Skin of body (tissue), 2 donors: ENCODE results near the gene ITGA1. TPM values are rescaled to one million over a fixed set of nuclear protein-coding genes. Genes with fewer than 3 reads are reported as not detected.

ENCODE experiments used
- DNase-seq: peaks from one replicate; lab custom pipeline; 2025; lab: John Stamatoyannopoulos, UW
- total RNA-seq: library from RNA; depleted of rRNA; stranded (reverse); fragments of >200 nt; gene quantifications from one replicate; pipeline ENCODE4 v1.2.3, GENCODE V29; 2014

Gene ITGA1
- total RNA-seq, 1 donor from 2014 or later: 23.3 TPM

- no peak for DNase-seq
These were observed 108.1 kb downstream of the ITGA1 start for GRCh38 chr5:52895572-52896413.

GRCh38 chr5:52896534-52897237 lies 109.0 kb downstream of the ITGA1 start:
- no peak for DNase-seq

GRCh38 chr5:52897238-52897614 lies 109.5 kb downstream of the ITGA1 start:
- DNase-seq: no peak

GRCh38 chr5:52898961-52899680 lies 111.4 kb downstream of the ITGA1 start:
- no peak for DNase-seq

GRCh38 chr5:52903142-52903541 lies 115.4 kb downstream of the ITGA1 start:
- DNase-seq: no peak

GRCh38 chr5:52906343-52906742 lies 118.6 kb downstream of the ITGA1 start:
- DNase-seq: no peak

- no peak for DNase-seq
These were observed 119.1 kb downstream of the ITGA1 start for GRCh38 chr5:52906845-52907244.

GRCh38 chr5:52909192-52909591 lies 121.5 kb downstream of the ITGA1 start:
- no peak for DNase-seq

GRCh38 chr5:52910071-52910470 lies 122.4 kb downstream of the ITGA1 start:
- no peak for DNase-seq

GRCh38 chr5:52915176-52915875 lies 127.6 kb downstream of the ITGA1 start:
- DNase-seq: peak; percentile 79

- DNase-seq: no peak
These were observed 133.2 kb downstream of the ITGA1 start for GRCh38 chr5:52920929-52921328.

GRCh38 chr5:52922384-52922783 lies 134.7 kb downstream of the ITGA1 start:
- no peak for DNase-seq

- no peak for DNase-seq
These were observed 136.7 kb downstream of the ITGA1 start for GRCh38 chr5:52924456-52924855.

- DNase-seq: no peak
These were observed 137.3 kb downstream of the ITGA1 start for GRCh38 chr5:52925001-52925400.

- DNase-seq: no peak
These were observed 141.0 kb downstream of the ITGA1 start for GRCh38 chr5:52928689-52929088.

GRCh38 chr5:52938226-52938625 lies 150.5 kb downstream of the ITGA1 start:
- DNase-seq: peak; percentile 35

GRCh38 chr5:52943285-52943684 lies 155.6 kb downstream of the ITGA1 start:
- DNase-seq: no peak

- DNase-seq: no peak
These were observed 156.1 kb downstream of the ITGA1 start for GRCh38 chr5:52943808-52944207.

- DNase-seq: no peak
These were observed 157.3 kb downstream of the ITGA1 start for GRCh38 chr5:52945040-52945439.

- DNase-seq: no peak
These were observed 159.5 kb downstream of the ITGA1 start for GRCh38 chr5:52947208-52947607.

- no peak for DNase-seq
These were observed 160.1 kb downstream of the ITGA1 start for GRCh38 chr5:52947851-52948250.
